ENCODE data around the gene DNAH6.

The DNAH6 gene

GRCh38 chr2:84701880-84702279, 185.6 kb downstream of the DNAH6 start:
- ChIA-PET CTCF (interaction anchor here (0.7 kb wide), 1 partner anchor 105 kb away, joined by 5 read pairs; no protein-coding TSS in a partner anchor), POLR2A (ENCODE audit: low non-redundant PET) (no interaction called here)
- no peak overlapping the region for H3K27ac ChIP-seq
- DNase-seq (ENCODE audit: low spot score) = peak; percentile 20
- no peak for TF ChIP-seq CTCF (conservative IDR thresholded peaks at IDR 0.05; ENCODE audit: low read depth)

- POLR2A ChIA-PET (ENCODE audit: low non-redundant PET) = no interaction called here
- CTCF ChIA-PET = no interaction called here
- no peak for TF ChIP-seq CTCF (conservative IDR thresholded peaks at IDR 0.05; ENCODE audit: low read depth)
- no peak overlapping the region for H3K27ac ChIP-seq
- DNase-seq (ENCODE audit: low spot score) = no peak
Observed at GRCh38 chr2:84702941-84703340, 186.6 kb downstream of the DNAH6 start.

- no peak for DNase-seq (ENCODE audit: low spot score)
- TF ChIP-seq CTCF (conservative IDR thresholded peaks at IDR 0.05; ENCODE audit: low read depth) = no peak
- H3K27ac ChIP-seq = no peak overlapping the region
- ChIA-PET POLR2A (ENCODE audit: low non-redundant PET) (no interaction called here), CTCF (no interaction called here)
Observed at GRCh38 chr2:84703831-84704230, 187.5 kb downstream of the DNAH6 start.

GRCh38 chr2:84704505-84705244, 188.4 kb downstream of the DNAH6 start:
- ChIA-PET POLR2A (ENCODE audit: low non-redundant PET) (no interaction called here), CTCF (no interaction called here)
- no peak overlapping the region for H3K27ac ChIP-seq
- DNase-seq (ENCODE audit: low spot score) = no peak
- TF ChIP-seq CTCF (conservative IDR thresholded peaks at IDR 0.05; ENCODE audit: low read depth) = no peak

GRCh38 chr2:84705858-84706257, 189.6 kb downstream of the DNAH6 start:
- CTCF ChIA-PET = no interaction called here
- TF ChIP-seq CTCF (conservative IDR thresholded peaks at IDR 0.05; ENCODE audit: low read depth) = no peak
- no peak for DNase-seq (ENCODE audit: low spot score)
- H3K27ac ChIP-seq = no peak overlapping the region
- POLR2A ChIA-PET (ENCODE audit: low non-redundant PET) = no interaction called here

- no peak for TF ChIP-seq CTCF (conservative IDR thresholded peaks at IDR 0.05; ENCODE audit: low read depth)
- POLR2A ChIA-PET (ENCODE audit: low non-redundant PET) = interaction anchor here (0.6 kb wide), 1 partner anchor 230 kb away, joined by 3 read pairs; no protein-coding TSS in a partner anchor
- H3K27ac ChIP-seq = no peak overlapping the region
- no peak for DNase-seq (ENCODE audit: low spot score)
- CTCF ChIA-PET = no interaction called here
Observed at GRCh38 chr2:84708442-84708841, 192.1 kb downstream of the DNAH6 start.

Data from RWPE1 (cell line).